ENCODE results near the gene DRC7.

Gene DRC7

DNA sequence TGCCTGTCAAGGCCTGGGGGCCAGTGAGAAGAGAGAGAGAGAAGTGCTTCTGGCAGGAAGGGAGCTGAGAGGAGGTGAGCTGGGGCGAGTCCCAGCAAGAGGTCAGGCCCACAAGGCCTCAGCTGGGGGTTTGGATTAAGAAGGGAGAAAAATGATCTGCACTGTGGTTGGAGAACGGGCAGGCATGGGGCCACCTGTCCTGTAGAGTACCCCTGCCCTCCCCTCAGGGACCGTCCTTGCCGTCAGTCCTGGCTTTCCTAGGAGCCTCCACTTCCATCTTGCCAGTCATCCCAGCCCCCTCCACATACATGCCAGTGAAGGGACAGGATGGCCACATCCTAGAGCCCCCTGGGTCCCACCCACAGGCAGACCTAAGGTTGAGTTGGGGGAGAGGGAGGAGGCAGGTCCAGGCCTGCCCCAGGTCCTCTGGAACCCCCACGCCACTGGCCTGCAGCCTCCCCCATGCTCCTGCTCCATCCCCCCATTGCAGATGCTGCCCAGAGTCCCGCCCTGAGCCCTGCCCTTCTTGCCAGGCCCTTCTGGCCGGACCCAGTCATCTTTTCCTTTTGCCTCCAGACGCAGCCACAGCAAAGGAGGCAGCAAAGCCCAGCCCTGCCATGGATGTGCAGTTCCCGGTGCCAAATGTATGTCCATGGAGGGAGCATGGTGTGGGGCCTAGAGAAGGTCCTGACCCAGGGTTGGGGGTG is 59.9 kb downstream of the DRC7 start:
- DNase-seq, result no peak

DNA sequence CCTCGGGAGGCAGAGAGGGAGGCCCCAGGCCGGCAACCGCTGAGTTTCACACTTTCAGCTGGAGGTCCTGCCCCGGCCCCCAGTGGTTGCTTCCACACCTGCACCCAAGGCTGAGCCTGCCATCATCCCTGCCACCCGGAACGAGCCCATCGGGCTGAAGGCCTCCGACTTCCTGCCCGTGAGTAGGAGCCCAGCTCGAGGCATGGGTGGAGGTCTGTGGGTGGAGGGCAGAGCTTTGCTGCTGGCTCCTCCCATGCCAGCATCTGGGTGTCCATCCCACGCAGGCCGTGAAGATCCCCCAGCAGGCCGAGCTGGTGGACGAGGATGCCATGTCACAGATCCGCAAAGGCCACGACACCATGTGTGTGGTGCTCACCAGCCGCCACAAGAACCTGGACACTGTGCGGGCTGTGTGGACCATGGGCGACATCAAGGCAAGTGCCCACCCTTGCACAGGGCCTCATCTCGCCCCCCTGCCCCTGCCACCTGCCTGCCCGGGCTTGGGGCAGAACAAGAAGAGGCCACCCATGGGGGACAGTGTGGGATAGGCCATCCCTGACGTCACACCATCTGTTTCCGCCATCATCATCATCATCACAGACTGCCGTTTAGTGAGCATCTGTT is 60.6 kb downstream of the DRC7 start:
- DNase-seq, result no peak

GRCh38 chr16:57755726-57756423 is 61.3 kb downstream of the DRC7 start:
- no peak for DNase-seq

GRCh38 chr16:57756424-57757325 is 62.1 kb downstream of the DRC7 start:
- DNase-seq, result no peak

GRCh38 chr16:57757326-57757786 is 62.8 kb downstream of the DRC7 start:
- peak; percentile 84 for DNase-seq

GRCh38 chr16:57757883-57758282 is 63.3 kb downstream of the DRC7 start:
- no peak for DNase-seq

GRCh38 chr16:57758331-57759117 is 63.9 kb downstream of the DRC7 start:
- DNase-seq, result no peak

GRCh38 chr16:57759131-57759530 is 64.5 kb downstream of the DRC7 start:
- DNase-seq, result no peak

GRCh38 chr16:57759541-57760356 is 65.1 kb downstream of the DRC7 start:
- DNase-seq, result no peak

- DNase-seq, result no peak
These were observed 66.0 kb downstream of the DRC7 start for GRCh38 chr16:57760357-57761160.

- DNase-seq, result no peak
These were observed 66.7 kb downstream of the DRC7 start for GRCh38 chr16:57761301-57761700.

GRCh38 chr16:57761957-57762356 is 67.4 kb downstream of the DRC7 start:
- no peak for DNase-seq

DNA sequence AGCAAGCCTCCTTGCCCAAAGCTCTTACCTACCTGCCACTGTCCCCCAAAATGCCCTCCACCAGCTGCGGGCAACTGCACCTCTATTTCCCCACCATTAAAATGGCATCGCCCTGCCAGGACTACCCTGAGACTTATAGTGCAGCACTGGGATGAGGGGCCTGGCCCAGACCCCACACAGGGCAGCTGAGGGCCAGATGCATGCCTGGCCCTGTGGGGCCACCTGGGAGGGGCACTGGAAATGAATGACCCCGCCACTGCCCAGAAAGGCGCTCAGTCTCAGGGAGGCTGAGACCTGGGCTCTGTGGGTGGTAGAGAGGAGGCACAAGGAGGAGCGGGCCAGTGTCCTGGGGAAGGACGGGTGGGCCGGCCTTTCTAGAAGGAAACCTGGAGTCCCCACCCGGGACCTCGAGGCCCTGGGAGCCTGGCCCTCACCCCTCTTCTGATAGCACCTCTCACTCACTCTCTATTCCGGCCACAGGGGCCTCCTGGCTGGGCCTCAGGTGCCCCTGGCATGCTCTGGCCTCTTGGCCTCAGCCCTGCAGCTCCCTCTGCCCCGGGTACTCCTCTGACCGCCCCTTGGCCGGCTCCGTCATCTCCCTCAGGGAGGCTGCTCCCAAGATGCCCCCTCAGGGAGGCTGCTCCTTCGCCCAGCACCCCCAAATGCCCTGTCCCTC is 67.9 kb downstream of the DRC7 start:
- no peak for DNase-seq

- DNase-seq, result no peak
These were observed 68.8 kb downstream of the DRC7 start for GRCh38 chr16:57763285-57764005.

- no peak for DNase-seq
These were observed 69.4 kb downstream of the DRC7 start for GRCh38 chr16:57764006-57764340.

DNA sequence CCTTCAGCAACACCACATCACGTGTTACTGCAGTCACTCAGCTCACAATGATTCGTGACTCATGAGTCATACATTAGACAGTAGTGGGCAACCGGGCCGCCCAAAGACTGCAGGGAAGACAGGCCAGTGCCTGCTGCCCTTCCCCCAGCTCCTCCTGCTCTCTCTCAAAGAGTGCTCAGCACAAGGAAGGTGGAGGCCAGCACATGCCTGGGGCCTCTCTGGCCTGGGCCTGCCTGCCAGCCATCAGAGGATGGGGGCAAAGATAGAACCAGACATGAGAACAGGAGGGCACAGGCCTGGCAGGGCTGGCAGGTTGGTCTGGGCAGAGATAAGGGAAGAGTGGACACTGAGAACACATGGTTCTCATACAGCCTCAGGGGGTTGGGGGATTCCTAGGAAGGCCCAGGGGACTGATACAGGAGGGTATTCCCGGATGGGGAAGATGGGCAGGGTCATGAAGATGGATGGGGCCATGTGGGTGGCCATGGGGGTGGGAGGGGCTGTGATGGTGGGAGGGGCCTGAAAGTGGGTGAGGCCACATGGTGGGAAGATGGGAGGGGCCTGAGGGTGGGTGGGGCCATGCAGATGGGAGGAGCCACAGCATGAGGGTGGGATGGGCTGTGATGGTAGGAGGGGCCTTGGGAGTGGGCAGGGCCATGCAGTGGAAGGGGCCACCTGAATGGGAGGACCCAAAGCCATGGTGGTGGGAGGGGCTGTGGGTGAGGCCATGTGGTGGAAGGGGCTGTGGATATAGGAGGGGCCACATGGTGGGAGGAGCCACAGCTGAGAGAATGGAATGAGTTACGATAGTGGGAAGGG is 69.9 kb downstream of the DRC7 start:
- no peak for DNase-seq

- no peak for DNase-seq
These were observed 70.6 kb downstream of the DRC7 start for GRCh38 chr16:57765160-57765728.
